Hepatocyte (in vitro differentiated cells): ENCODE measurements around the gene HTRA1. TPM values are rescaled to one million over a fixed set of nuclear protein-coding genes. Genes with fewer than 3 reads are reported as not detected.

ENCODE experiments used
- DNase-seq: peaks from one replicate; pipeline ENCODE4 v3.0.0-alpha.2; 2016; ENCODE audit warnings: low spot score
- H2AFZ ChIP-seq: fragments of 200-600 bp; sonication (generic); 2 replicates; pipeline ENCODE4 v1.6.0; 2016; ENCODE audit warnings: antibody characterized with exemption, mild to moderate bottlenecking
- H3K27ac ChIP-seq: fragments of 200-600 bp; sonication (generic); 2 replicates; pipeline ENCODE4 v1.5.1; 2016; ENCODE audit warnings: mild to moderate bottlenecking
- H3K27me3 ChIP-seq: fragments of 200-600 bp; sonication (generic); 2 replicates; pipeline ENCODE4 v1.6.1; 2016
- H3K36me3 ChIP-seq: fragments of 200-600 bp; sonication (generic); replicated peaks from 2 replicates; pipeline ENCODE4 v1.5.1; 2016; ENCODE audit warnings: low read depth; ENCODE audit not compliant: insufficient read depth
- H3K4me1 ChIP-seq: fragments of 200-600 bp; sonication (generic); 2 replicates; pipeline ENCODE4 v1.5.1; 2016; ENCODE audit warnings: mild to moderate bottlenecking, moderate library complexity; ENCODE audit not compliant: insufficient read depth
- H3K4me2 ChIP-seq: fragments of 200-600 bp; sonication (generic); 2 replicates; pipeline ENCODE4 v1.6.0; 2016
- H3K4me3 ChIP-seq: fragments of 200-600 bp; sonication (generic); 2 replicates; pipeline ENCODE4 v1.5.1; 2016; ENCODE audit warnings: mild to moderate bottlenecking
- H3K79me2 ChIP-seq: fragments of 200-600 bp; sonication (generic); 2 replicates; pipeline ENCODE4 v1.6.0; 2017; ENCODE audit warnings: mild to moderate bottlenecking
- H3K9me2 ChIP-seq: fragments of 200-600 bp; sonication (generic); replicated peaks from 2 replicates; pipeline ENCODE4 v1.6.0; 2017; ENCODE audit warnings: mild to moderate bottlenecking; ENCODE audit not compliant: insufficient read depth
- H3K9me3 ChIP-seq: fragments of 200-600 bp; sonication (generic); 2 replicates; pipeline ENCODE4 v1.5.1; 2016; ENCODE audit warnings: low read depth, mild to moderate bottlenecking
- H4K20me1 ChIP-seq: fragments of 200-600 bp; sonication (generic); 2 replicates; pipeline ENCODE4 v1.6.0; 2016; ENCODE audit warnings: mild to moderate bottlenecking; ENCODE audit not compliant: insufficient read depth, poor library complexity, severe bottlenecking
- EZH2 ChIP-seq: fragments of 200-600 bp; sonication (generic); IDR thresholded peaks from 2 replicates; pipeline ENCODE4 v1.6.1; 2016; ENCODE audit warnings: antibody characterized with exemption, mild to moderate bottlenecking, borderline replicate concordance
- EZH2phosphoT487 ChIP-seq: fragments of 200-600 bp; sonication (generic); IDR thresholded peaks from one replicate; pipeline ENCODE4 v1.6.1; 2018; ENCODE audit warnings: antibody characterized with exemption, mild to moderate bottlenecking, low read depth, moderate library complexity; ENCODE audit not compliant: unreplicated experiment, severe bottlenecking
- WGBS: methylation state at CpG from one replicate; pipeline ENCODE4 v1.1.6; 2016; ENCODE audit warnings: low lambda C conversion rate; ENCODE audit errors: missing lambda C conversion rate; 5-methylcytosine and 5-hydroxymethylcytosine counted together
- polyA plus RNA-seq: library from polyadenylated mRNA; unstranded; fragments of >200 nt; fragmentation: Nextera tagmentation; extraction: Ambion mirVana; gene quantifications from 2 replicates; pipeline ENCODE4 v1.2.1, GENCODE V29; 2016
- total RNA-seq: library from RNA; depleted of rRNA; stranded (reverse); fragments of >200 nt; gene quantifications from 2 replicates; pipeline ENCODE4 v1.2.3, GENCODE V29; 2014
- TF ChIP-seq, protein P1 (sequence below): fragments of 200-600 bp; sonication (generic); IDR thresholded peaks from 2 replicates; pipeline ENCODE4 v1.5.1; 2016; ENCODE audit warnings: antibody characterized with exemption, mild to moderate bottlenecking; ENCODE audit not compliant: poor library complexity

Gene HTRA1
- total and polyA plus RNA-seq, 2 experiments from 2014 or later = 91.9 to 160 TPM

DNA sequence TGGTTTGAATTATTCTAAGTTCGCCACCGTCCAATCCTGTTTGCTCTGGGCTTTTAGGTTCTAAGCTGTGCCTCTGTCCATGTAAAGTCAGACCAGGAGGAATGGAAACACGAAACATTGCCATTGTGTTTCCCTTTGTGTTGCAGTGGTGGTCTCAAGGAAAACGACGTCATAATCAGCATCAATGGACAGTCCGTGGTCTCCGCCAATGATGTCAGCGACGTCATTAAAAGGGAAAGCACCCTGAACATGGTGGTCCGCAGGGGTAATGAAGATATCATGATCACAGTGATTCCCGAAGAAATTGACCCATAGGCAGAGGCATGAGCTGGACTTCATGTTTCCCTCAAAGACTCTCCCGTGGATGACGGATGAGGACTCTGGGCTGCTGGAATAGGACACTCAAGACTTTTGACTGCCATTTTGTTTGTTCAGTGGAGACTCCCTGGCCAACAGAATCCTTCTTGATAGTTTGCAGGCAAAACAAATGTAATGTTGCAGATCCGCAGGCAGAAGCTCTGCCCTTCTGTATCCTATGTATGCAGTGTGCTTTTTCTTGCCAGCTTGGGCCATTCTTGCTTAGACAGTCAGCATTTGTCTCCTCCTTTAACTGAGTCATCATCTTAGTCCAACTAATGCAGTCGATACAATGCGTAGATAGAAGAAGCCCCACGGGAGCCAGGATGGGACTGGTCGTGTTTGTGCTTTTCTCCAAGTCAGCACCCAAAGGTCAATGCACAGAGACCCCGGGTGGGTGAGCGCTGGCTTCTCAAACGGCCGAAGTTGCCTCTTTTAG lies 52.9 kb downstream of the HTRA1 start:
- Histone ChIP-seq H3K9me2 (no peaks in the 10 kb centered on the region), H3K4me3 (no peak overlapping the region), H2AFZ (no peak overlapping the region), H3K27me3 (no peaks in the 10 kb centered on the region), H3K4me1 (peaks cover 3% of the 10 kb centered on the region), H4K20me1 (no peaks in the 10 kb centered on the region), H3K79me2 (no peaks in the 10 kb centered on the region), H3K9me3 (no peaks in the 10 kb centered on the region), H3K4me2 (no peak overlapping the region), H3K36me3 (no peaks in the 10 kb centered on the region), H3K27ac (no peak overlapping the region)
- TF ChIP-seq EZH2phosphoT487 = no peak
- TF ChIP-seq, protein P1, sequence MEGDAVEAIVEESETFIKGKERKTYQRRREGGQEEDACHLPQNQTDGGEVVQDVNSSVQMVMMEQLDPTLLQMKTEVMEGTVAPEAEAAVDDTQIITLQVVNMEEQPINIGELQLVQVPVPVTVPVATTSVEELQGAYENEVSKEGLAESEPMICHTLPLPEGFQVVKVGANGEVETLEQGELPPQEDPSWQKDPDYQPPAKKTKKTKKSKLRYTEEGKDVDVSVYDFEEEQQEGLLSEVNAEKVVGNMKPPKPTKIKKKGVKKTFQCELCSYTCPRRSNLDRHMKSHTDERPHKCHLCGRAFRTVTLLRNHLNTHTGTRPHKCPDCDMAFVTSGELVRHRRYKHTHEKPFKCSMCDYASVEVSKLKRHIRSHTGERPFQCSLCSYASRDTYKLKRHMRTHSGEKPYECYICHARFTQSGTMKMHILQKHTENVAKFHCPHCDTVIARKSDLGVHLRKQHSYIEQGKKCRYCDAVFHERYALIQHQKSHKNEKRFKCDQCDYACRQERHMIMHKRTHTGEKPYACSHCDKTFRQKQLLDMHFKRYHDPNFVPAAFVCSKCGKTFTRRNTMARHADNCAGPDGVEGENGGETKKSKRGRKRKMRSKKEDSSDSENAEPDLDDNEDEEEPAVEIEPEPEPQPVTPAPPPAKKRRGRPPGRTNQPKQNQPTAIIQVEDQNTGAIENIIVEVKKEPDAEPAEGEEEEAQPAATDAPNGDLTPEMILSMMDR = no peak
- TF ChIP-seq EZH2 = no peak
- 94% methylated on average over 22 of the region's 22 CpGs for WGBS
- DNase-seq = no peak

DNA sequence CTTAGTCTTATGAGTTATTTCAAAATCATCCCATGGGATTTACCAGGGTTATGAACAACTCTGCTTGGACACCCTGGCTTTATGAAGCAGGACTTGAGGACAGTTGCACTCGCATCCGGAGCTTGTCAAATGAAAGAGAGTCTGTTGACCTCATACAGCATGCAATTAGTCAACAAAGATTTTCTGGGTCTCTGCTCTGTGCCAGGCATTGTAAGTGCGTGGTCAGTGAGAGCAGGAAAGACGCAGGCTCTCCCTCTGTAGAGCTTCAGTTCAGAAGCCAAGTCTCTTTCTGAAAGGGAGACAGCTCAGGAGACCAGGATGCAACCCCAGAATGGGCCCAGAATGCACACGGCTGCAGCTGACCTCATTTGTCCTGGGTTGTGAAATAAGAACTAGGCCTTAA lies 53.7 kb downstream of the HTRA1 start:
- H3K4me1 ChIP-seq = no peaks in the 10 kb centered on the region
- H4K20me1 ChIP-seq = no peaks in the 10 kb centered on the region
- H3K27me3 ChIP-seq = no peaks in the 10 kb centered on the region
- no peak overlapping the region for H3K4me3 ChIP-seq
- WGBS = 82% methylated on average over 5 of the region's 5 CpGs
- no peaks in the 10 kb centered on the region for H3K9me3 ChIP-seq
- no peak overlapping the region for H3K27ac ChIP-seq
- no peak overlapping the region for H3K4me2 ChIP-seq
- TF ChIP-seq, protein P1 = no peak
- TF ChIP-seq EZH2 = no peak
- no peak for TF ChIP-seq EZH2phosphoT487
- no peaks in the 10 kb centered on the region for H3K79me2 ChIP-seq
- H3K9me2 ChIP-seq = no peaks in the 10 kb centered on the region
- peak; percentile 29 for DNase-seq
- no peaks in the 10 kb centered on the region for H3K36me3 ChIP-seq
- no peak overlapping the region for H2AFZ ChIP-seq

DNA sequence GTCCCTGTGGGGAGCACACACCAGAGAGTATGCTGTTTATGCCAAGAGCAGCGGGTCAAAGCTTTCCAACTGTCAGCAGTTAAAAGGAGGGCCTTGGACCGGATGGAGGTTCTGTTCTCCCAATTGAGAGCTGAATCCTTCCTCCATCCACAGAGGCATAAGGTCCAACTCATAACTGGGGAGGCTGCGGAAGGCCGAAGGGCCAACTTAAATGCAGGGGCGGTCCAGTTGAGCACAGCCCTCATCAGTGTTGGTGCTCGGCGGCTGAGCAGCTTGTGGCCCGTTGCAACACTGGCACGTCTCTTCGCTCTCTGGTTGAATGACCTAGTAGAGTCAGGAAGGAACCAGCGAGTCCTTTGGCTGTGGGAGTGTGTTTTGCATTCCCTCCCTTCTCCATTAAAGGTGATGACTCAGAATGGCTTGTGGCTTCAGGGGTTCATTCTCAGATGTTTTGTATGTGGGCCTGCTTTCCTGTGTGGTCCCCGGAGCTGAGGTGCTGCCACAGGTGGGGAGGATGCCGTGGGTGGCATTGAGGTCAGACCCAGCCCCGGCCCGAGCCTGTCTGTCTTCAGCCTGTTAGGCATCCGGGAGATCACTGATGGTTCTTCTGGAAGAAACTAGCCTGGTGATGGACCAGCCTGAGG lies 54.4 kb downstream of the HTRA1 start:
- Histone ChIP-seq H3K9me3 (no peaks in the 10 kb centered on the region), H3K36me3 (no peaks in the 10 kb centered on the region), H3K27ac (no peak overlapping the region), H3K27me3 (no peaks in the 10 kb centered on the region), H3K79me2 (no peaks in the 10 kb centered on the region), H3K4me2 (no peak overlapping the region), H3K4me3 (no peak overlapping the region), H3K4me1 (no peaks in the 10 kb centered on the region), H4K20me1 (no peaks in the 10 kb centered on the region), H2AFZ (no peak overlapping the region), H3K9me2 (no peaks in the 10 kb centered on the region)
- DNase-seq = no peak
- 92% methylated on average over 16 of the region's 16 CpGs for WGBS
- no peak for TF ChIP-seq EZH2

DNA sequence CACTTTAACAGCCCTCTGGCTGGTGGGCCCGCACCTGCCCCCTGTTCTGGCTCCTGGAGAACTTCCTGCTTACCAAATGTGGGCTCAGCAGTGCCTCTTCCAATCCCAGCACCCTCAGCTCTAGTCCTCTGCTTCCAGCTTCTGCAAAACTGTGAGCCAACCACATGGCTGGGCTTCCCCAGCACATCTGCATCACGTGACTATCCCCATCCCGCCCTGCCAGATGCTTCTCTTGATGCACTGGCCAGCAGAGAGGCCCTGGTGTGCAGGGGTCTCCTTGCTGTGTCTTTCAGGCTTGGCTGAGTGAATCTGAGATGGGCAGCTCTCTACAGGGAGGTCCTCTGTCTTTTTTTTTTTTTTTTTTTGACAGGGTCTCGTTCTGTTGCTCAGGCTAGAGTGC lies 55.4 kb downstream of the HTRA1 start:
- H3K36me3 ChIP-seq = no peaks in the 10 kb centered on the region
- H3K27me3 ChIP-seq = no peaks in the 10 kb centered on the region
- H4K20me1 ChIP-seq = no peaks in the 10 kb centered on the region
- TF ChIP-seq EZH2 (no peak), EZH2phosphoT487 (no peak)
- TF ChIP-seq, protein P1 = no peak
- no peak overlapping the region for H3K4me2 ChIP-seq
- no peak overlapping the region for H2AFZ ChIP-seq
- no peaks in the 10 kb centered on the region for H3K9me3 ChIP-seq
- no peak overlapping the region for H3K27ac ChIP-seq
- 73% methylated on average over 4 of the region's 4 CpGs for WGBS
- no peaks in the 10 kb centered on the region for H3K9me2 ChIP-seq
- H3K4me3 ChIP-seq = no peak overlapping the region
- DNase-seq = no peak
- no peaks in the 10 kb centered on the region for H3K79me2 ChIP-seq
- H3K4me1 ChIP-seq = no peaks in the 10 kb centered on the region
